Measurements from ENCODE around the gene P4HA1. TPM values are rescaled to one million over a fixed set of nuclear protein-coding genes. Genes with fewer than 3 reads are reported as not detected.

P4HA1 gene
- total and polyA plus RNA-seq, 9 of the 15 experiments (the other 6 are each of a cell fraction or from before 2014, with no cell fraction given): 20.2 to 177 (median 28.6) TPM

DNA sequence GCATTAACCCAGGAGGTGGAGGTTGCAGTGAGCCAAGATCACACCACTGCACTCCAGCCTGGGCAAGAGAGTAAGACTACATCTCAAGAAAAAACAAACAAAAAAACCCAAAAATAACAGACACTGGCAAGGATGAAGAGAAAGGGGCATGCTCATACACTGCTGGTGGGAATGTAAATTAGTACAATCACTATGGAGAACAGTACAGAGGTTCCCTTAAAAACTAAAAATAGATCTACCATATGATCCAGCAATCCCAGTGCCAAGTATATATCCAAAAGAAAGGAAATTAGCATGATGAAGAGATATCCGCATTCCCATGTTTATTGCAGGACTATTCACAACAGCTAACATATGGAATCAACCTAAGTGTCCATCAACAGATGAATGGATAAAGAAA, 75.6 kb downstream of the P4HA1 start (continued):
- TF ChIP-seq, protein P1, sequence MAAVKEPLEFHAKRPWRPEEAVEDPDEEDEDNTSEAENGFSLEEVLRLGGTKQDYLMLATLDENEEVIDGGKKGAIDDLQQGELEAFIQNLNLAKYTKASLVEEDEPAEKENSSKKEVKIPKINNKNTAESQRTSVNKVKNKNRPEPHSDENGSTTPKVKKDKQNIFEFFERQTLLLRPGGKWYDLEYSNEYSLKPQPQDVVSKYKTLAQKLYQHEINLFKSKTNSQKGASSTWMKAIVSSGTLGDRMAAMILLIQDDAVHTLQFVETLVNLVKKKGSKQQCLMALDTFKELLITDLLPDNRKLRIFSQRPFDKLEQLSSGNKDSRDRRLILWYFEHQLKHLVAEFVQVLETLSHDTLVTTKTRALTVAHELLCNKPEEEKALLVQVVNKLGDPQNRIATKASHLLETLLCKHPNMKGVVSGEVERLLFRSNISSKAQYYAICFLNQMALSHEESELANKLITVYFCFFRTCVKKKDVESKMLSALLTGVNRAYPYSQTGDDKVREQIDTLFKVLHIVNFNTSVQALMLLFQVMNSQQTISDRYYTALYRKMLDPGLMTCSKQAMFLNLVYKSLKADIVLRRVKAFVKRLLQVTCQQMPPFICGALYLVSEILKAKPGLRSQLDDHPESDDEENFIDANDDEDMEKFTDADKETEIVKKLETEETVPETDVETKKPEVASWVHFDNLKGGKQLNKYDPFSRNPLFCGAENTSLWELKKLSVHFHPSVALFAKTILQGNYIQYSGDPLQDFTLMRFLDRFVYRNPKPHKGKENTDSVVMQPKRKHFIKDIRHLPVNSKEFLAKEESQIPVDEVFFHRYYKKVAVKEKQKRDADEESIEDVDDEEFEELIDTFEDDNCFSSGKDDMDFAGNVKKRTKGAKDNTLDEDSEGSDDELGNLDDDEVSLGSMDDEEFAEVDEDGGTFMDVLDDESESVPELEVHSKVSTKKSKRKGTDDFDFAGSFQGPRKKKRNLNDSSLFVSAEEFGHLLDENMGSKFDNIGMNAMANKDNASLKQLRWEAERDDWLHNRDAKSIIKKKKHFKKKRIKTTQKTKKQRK (IDR thresholded peaks at IDR 0.05; ENCODE audit: borderline replicate concordance, low read depth, low read length): no peak
- TF ChIP-seq SRSF9 (IDR thresholded peaks at IDR 0.05; ENCODE audit: borderline replicate concordance, low read depth, low read length) (no peak), POLR2A (conservative IDR thresholded peaks at IDR 0.05) (no peak), NRF1 (conservative IDR thresholded peaks at IDR 0.05 in 1 of 2, IDR thresholded peaks at IDR 0.05 in 1 of 2) (no peak), POLR2AphosphoS5 (IDR thresholded peaks at IDR 0.05; ENCODE audit: control insufficient read depth, insufficient read depth, low read depth, low read length) (no peak), CCAR2 (IDR thresholded peaks at IDR 0.05; ENCODE audit: low read depth, low read length) (no peak), TEAD1 (CRISPR knock-in tag; IDR thresholded peaks at IDR 0.05) (no peak)
- TF ChIP-seq, protein P2, sequence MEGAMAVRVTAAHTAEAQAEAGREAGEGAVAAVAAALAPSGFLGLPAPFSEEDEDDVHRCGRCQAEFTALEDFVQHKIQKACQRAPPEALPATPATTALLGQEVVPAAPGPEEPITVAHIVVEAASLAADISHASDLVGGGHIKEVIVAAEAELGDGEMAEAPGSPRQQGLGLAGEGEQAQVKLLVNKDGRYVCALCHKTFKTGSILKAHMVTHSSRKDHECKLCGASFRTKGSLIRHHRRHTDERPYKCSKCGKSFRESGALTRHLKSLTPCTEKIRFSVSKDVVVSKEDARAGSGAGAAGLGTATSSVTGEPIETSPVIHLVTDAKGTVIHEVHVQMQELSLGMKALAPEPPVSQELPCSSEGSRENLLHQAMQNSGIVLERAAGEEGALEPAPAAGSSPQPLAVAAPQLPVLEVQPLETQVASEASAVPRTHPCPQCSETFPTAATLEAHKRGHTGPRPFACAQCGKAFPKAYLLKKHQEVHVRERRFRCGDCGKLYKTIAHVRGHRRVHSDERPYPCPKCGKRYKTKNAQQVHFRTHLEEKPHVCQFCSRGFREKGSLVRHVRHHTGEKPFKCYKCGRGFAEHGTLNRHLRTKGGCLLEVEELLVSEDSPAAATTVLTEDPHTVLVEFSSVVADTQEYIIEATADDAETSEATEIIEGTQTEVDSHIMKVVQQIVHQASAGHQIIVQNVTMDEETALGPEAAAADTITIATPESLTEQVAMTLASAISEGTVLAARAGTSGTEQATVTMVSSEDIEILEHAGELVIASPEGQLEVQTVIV (CRISPR knock-in tag; IDR thresholded peaks at IDR 0.05; ENCODE audit: borderline replicate concordance): no peak
